COR-L47 (cell line): ENCODE results near the gene ENKUR.
"Not testable (repeated sequence)": the region's sequence is repeated elsewhere in the genome, so short reads cannot be mapped to it uniquely, and the experiment has no call there.

Experiments used
- DNase-seq: peaks from one replicate; lab custom pipeline; 2025; lab: John Stamatoyannopoulos, UW

ENKUR gene

GRCh38 chr10:25018703-25019102 is 2.7 kb upstream of the ENKUR start:
- no peak for DNase-seq

- no peak for DNase-seq
These were observed 1.7 kb upstream of the ENKUR start for GRCh38 chr10:25017661-25018060.

- peak; percentile 2 for DNase-seq
These were observed 1.2 kb upstream of the ENKUR start for GRCh38 chr10:25017154-25017590.

- DNase-seq = peak; percentile 92
These were observed 607 bp upstream of the ENKUR start, which contains the start of gene THNSL1 for GRCh38 chr10:25016376-25017153. THNSL1 (plus strand) TSS chr10:25016612; CDS start chr10:25023224, 6,612 bp downstream.

GRCh38 chr10:25014579-25014978 is 1.4 kb downstream of the ENKUR start:
- no peak for DNase-seq

- not testable (repeated sequence) for DNase-seq
These were observed 4.4 kb downstream of the ENKUR start for GRCh38 chr10:25011591-25011990.

GRCh38 chr10:24998044-24998443 is 17.9 kb downstream of the ENKUR start:
- no peak for DNase-seq

- DNase-seq = no peak
These were observed 20.9 kb downstream of the ENKUR start for GRCh38 chr10:24995072-24995471.

- no peak for DNase-seq
These were observed 22.6 kb downstream of the ENKUR start for GRCh38 chr10:24993237-24993958.

GRCh38 chr10:24992512-24993133 is 23.3 kb downstream of the ENKUR start:
- no peak for DNase-seq

- no peak for DNase-seq
These were observed 24.7 kb downstream of the ENKUR start for GRCh38 chr10:24991298-24991697.

- no peak for DNase-seq
These were observed 26.1 kb downstream of the ENKUR start for GRCh38 chr10:24989867-24990266.

- no peak for DNase-seq
These were observed 26.9 kb downstream of the ENKUR start for GRCh38 chr10:24988831-24989640.

- DNase-seq = no peak
These were observed 31.1 kb downstream of the ENKUR start for GRCh38 chr10:24984906-24985305.

- no peak for DNase-seq
These were observed 32.0 kb downstream of the ENKUR start for GRCh38 chr10:24983946-24984345.

- no peak for DNase-seq
These were observed 32.8 kb downstream of the ENKUR start for GRCh38 chr10:24983130-24983529.

- DNase-seq = no peak
These were observed 33.4 kb downstream of the ENKUR start for GRCh38 chr10:24982319-24983112.

- DNase-seq = no peak
These were observed 34.7 kb downstream of the ENKUR start for GRCh38 chr10:24981161-24981710.

- DNase-seq = no peak
These were observed 36.3 kb downstream of the ENKUR start for GRCh38 chr10:24979685-24980084.

GRCh38 chr10:24974976-24975375 is 41.0 kb downstream of the ENKUR start:
- DNase-seq = no peak

GRCh38 chr10:24973163-24973562 is 42.8 kb downstream of the ENKUR start:
- DNase-seq = no peak
